ENCODE results near the gene FOXD2. TPM values are rescaled to one million over a fixed set of nuclear protein-coding genes. Genes with fewer than 3 reads are reported as not detected.
A peak's percentile ranks its signal among the peaks of the same experiment; 100 is the strongest.

FOXD2 gene
- total RNA-seq, 1 experiment from 2014 or later: 0.57 TPM

GRCh38 chr1:47417170-47418044 lies 20.4 kb upstream of the FOXD2 start:
- no peak for DNase-seq (ENCODE audit: low read depth)

- DNase-seq (ENCODE audit: low read depth): no peak
Observed at GRCh38 chr1:47418122-47418521, 19.7 kb upstream of the FOXD2 start.

GRCh38 chr1:47418681-47419325 lies 19.0 kb upstream of the FOXD2 start:
- DNase-seq (ENCODE audit: low read depth): peak; percentile 24

DNA sequence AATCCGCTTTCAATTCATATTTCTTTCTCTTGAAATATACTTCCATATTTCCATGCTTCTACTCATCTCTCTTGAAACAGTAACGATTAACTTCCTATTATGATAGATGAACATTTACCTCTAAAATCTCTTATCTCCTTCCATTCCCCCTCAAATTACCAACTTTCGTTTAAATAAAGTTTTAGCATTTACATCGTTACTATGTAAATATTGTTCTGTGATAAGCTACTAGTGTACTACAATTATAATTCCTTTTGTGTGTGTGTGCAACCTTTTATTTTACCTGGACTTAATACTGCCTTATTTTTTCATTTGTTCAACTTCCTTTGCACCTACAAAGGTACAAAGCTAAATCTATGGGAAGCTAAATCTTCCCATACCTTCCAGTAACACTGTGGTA lies 17.3 kb upstream of the FOXD2 start:
- no peak for DNase-seq (ENCODE audit: low read depth)

DNA sequence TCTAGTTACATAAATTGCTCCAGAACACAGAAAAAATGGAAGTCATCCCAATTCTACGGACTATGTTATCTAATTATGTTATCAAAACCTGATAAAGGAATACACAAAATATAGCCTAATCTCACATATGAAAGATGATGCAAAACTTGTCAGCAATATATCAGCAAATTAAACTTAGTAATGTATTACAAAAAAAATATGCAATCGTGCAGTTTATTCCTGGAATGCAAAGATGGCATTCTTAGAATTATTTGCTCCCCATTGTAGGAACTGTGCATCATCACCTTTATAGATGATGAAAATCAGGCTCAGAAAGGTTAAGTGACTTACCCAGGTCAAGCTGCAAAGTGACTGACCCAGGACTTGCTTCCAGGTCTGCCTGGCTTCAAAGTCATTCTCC lies 14.0 kb upstream of the FOXD2 start:
- no peak for DNase-seq (ENCODE audit: low read depth)

GRCh38 chr1:47424336-47424982 lies 13.4 kb upstream of the FOXD2 start:
- DNase-seq (ENCODE audit: low read depth): peak; percentile 57

DNA sequence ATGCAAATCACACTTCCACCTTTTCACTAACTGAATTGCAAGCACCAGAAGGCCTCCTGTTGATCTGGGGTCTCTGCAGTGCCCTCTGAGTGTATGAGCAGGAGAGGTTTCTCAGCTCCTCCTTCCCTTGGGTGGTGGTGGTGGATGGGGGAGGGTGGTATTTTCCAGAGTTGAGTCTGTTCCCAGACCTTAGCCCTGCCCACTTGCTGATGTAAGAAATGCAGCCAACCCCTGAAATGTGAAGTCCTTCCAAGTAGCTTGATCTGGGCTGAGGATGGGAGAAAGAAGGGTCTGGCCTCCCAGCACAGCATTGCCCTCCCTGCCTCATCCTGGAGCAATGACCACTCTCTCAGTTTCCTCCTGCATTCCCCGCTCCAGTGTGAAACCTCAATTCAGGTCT lies 6.3 kb upstream of the FOXD2 start:
- no peak for DNase-seq (ENCODE audit: low read depth)

DNA sequence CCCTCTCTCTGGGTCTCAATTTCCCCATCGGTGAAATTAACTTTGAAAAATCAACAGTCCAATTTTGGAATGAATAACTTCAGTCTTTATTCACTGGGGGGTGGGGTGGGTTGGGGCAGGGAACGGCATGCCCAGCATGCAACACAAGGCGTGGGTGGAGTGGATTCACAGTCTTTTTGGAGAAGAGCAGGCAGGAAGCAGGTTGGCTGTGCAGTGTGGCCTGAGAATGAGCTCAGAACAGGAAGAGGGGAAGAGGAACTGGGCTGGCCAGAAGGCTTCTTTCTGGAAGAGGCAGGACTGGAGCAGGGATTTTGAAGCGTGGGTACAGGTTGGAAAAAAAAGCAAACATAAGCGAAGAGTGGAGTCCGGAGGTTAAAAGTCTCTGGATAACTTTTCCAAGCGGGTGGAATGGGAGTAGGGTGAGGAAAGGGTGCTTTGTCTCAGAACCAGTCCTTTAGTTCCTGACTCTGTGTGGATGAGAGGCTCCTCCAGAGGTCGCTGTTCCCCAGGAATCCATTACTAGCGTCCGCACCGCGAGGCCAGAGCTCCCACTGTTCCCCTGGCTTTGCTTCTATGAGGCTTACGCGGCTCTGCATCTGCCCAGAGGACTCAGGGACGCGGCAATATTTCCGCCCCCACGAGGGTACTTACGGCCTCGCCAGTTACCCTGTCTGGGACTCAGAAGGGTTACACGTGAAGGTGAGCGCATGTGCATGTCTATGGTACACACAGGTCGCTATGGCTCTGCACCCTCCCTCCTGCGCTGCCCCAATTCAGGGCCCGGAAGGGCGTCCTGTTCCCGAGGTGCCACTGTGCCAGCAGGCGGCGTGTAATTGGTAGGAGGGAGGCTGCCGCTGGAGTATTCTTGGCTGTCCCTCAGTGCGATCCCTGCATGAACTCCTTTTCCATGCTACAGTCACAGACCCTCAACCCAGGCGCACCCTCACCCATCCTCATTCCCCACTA lies 5.5 kb upstream of the FOXD2 start:
- peak; percentile 83 for DNase-seq (ENCODE audit: low read depth)

- DNase-seq (ENCODE audit: low read depth): no peak
Observed at GRCh38 chr1:47433037-47433421, 4.8 kb upstream of the FOXD2 start.

DNA sequence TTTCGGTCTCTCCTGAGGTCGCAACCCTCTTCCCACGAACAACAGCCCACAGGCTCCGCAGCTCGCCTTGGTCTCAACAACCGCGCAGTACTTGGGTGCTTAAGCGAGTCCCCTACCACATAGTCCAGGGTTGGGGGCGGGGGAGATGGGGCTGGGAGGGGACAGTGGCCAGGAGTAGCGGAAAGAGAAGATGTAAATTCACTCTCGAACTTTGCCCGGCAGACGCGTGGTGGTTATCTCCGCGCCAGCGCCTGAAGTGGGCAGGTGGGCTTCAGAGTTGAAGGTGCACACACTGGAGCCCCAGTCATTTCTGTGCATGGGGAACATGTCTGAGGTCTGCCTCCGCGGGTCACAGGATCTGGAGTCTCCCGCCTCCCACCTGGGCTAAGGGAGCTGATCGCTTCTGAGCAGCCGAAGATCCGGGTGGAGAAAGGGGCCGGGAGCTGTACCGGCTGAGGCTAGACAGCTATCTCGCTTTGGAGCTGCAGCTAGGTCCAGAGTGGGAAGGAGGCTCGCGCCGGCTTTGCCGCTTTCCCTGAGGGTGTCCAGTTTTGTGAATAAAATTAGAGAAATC lies 4.3 kb upstream of the FOXD2 start:
- no peak for DNase-seq (ENCODE audit: low read depth)

DNA sequence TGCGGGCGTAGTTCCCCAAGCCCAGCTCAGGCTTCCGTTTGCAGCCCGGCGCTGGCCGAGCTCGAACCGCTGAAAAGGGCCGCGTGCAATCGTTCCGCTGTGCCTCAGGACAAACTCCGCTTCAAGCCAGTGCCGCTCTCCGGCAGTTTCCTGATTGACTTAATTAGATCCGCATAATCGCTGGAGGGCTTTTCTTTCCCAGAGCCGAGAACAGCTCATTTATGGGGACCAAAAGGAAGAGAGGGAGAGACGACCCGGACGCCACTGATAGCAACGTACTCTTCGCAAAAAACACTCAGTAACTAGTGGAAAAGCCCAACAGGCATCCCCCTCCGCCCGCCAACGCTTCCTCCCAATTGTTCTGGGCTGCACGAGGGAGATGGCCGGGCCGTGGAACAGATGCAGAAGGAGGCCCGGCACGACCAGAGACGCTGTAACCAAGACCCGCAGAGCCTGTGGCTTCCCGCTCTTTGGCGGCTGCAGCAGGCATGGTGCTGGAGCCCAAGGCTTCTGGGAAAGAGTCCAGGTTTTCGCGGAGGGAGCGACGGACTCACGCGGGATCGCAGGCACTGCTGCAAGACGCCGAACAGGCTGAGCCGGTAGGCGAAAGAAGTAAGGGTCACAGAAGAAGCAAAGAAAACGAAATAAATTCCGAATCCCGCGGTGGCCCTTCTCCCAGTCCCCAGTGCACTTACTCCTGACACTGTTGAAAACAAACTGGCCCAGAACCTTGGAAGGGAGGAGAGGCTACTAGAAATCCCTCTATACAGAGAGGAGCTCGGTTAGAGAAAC lies 3.6 kb upstream of the FOXD2 start:
- DNase-seq (ENCODE audit: low read depth): no peak

GRCh38 chr1:47435506-47436303 lies 2.1 kb upstream of the FOXD2 start:
- DNase-seq (ENCODE audit: low read depth): no peak

DNA sequence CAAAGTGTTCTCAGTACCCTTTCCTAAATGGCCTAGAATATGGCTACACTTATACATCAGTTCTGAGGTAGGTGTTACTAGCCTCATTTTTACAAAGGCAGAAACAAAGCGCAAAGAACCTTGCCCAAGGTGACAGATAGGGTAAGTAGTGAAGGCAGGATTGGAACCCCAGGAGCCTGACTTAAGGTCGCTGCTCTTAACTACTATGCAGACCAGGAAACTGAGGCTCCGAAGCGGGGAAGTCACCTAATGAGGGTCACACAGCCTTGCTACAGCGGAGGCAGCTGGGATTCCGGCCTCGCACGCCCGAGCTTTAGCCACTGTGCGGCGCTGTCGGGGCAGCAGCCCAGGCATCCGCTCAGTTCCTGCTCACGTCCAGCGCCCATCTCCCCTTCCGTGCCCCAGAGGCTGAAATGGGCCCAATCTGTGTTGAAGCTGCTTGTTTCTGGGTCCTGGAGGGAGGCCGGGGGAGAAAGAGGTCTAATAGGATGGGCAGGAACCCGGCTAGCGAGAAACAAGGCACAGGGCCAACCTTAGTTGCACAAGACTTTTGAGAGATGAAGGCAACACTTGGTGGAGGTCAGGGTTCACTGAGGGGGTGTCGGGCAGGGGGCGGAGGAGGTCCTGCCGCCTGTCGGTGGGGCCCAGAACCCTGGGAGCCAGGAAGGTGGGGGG lies 1.4 kb upstream of the FOXD2 start:
- peak; percentile 89 for DNase-seq (ENCODE audit: low read depth)

- peak; percentile 61 for DNase-seq (ENCODE audit: low read depth)
Observed at GRCh38 chr1:47436979-47437446, 831 bp upstream of the FOXD2 start.

- DNase-seq (ENCODE audit: low read depth): peak; percentile 38
Observed at GRCh38 chr1:47438165-47439016, 547 bp downstream of the FOXD2 start.

GRCh38 chr1:47439017-47439818 lies 1.4 kb downstream of the FOXD2 start:
- no peak for DNase-seq (ENCODE audit: low read depth)

Data from Daoy (cell line).